Lung (tissue), 12 donors: ENCODE measurements around the gene MPZL2. TPM values are rescaled to one million over a fixed set of nuclear protein-coding genes. Genes with fewer than 3 reads are reported as not detected.

Source experiments
- ATAC-seq: fragments of 200-7000 bp; cut with Tn5 transposase; one replicate; pipeline ENCODE4 v1.9.1; 2020; ENCODE audit warnings: moderate number of reproducible peaks; ENCODE audit not compliant: insufficient read depth, low FRiP score
- DNase-seq, 3 donors: peaks; one replicate each; pipeline ENCODE4 v3.0.0-alpha.2; 2013 to 2017
- H3K27ac ChIP-seq, 2 donors: one replicate each; pipeline ENCODE4 v1.5.1; 2013; ENCODE audit warnings: mild to moderate bottlenecking in 2 of 2, moderate library complexity in 2 of 2, control low read depth in 1 of 2, inconsistent platforms in 1 of 2, low read depth in 1 of 2, low read length in 1 of 2
- H3K27me3 ChIP-seq, 3 donors: one replicate each; pipeline ENCODE4 v1.5.1; 2013; ENCODE audit warnings: low read length in 2 of 3; ENCODE audit not compliant: control insufficient read depth in 3 of 3, insufficient read depth in 3 of 3
- H3K36me3 ChIP-seq, 4 donors: one replicate each; pipeline ENCODE4 v1.5.1; 2013; ENCODE audit warnings: low read length in 4 of 4, mild to moderate bottlenecking in 1 of 4, moderate library complexity in 1 of 4; ENCODE audit not compliant: control insufficient read depth in 4 of 4, insufficient read depth in 4 of 4
- H3K4me1 ChIP-seq, 5 donors: one replicate each; pipeline ENCODE4 v1.5.1; 2013; ENCODE audit warnings: low read length in 5 of 5, mild to moderate bottlenecking in 2 of 5, moderate library complexity in 1 of 5; ENCODE audit not compliant: control insufficient read depth in 5 of 5, insufficient read depth in 5 of 5
- H3K4me3 ChIP-seq: one replicate; pipeline ENCODE4 v1.5.1; 2013; ENCODE audit warnings: mild to moderate bottlenecking, control low read depth, moderate library complexity
- H3K9ac ChIP-seq, 2 donors: one replicate each; pipeline ENCODE4 v1.5.1; 2013; ENCODE audit warnings: low read length in 2 of 2, control low read depth in 1 of 2; ENCODE audit not compliant: insufficient read depth in 1 of 2
- H3K9me3 ChIP-seq, 4 donors: one replicate each; pipeline ENCODE4 v1.5.1; 2013; ENCODE audit warnings: low read length in 3 of 4, mild to moderate bottlenecking in 1 of 4, moderate library complexity in 1 of 4; ENCODE audit not compliant: control insufficient read depth in 4 of 4, insufficient read depth in 3 of 4
- CTCF ChIP-seq: IDR thresholded peaks from 2 replicates; pipeline ENCODE4 v1.5.1; 2012; ENCODE audit warnings: mild to moderate bottlenecking; ENCODE audit errors: control extremely low read depth, extremely low read depth
- WGBS, 2 donors: extraction: QIAGEN DNeasy Blood & Tissue Kit; methylation state at CpG; one replicate each; pipeline ENCODE4 v1.1.7; 2013; 5-methylcytosine and 5-hydroxymethylcytosine counted together
- polyA plus RNA-seq, 2 donors: library from polyadenylated mRNA; stranded (reverse); fragments of 200-250 nt; gene quantifications; one replicate each; pipeline ENCODE4 v1.2.1, GENCODE V29; 2013
- total RNA-seq, 2 donors: library from RNA; depleted of rRNA in 1 of 2; stranded (reverse); fragments of >200 nt in 1 of 2; gene quantifications; one replicate each; pipeline ENCODE4 v1.2.1, GENCODE V29; 2014 to 2021
- donor health status: control.
- donor health status: control.
- donor health status: Bipolar disorder and iron deficiency.
- donor health status: healthy.
- donor health status: DM: yes; HTN: yes; CAD: no.

MPZL2 gene
- total and polyA plus RNA-seq, 4 donors: 87.2 to 143 (median 118) TPM

GRCh38 chr11:118219244-118219643 is 44.9 kb downstream of the MPZL2 start:
- no peak for TF ChIP-seq CTCF
- ATAC-seq (no peak), DNase-seq (no peak)
- Histone ChIP-seq H3K27me3 (peaks cover 0 to 22% (median 9%) of the 10 kb centered on the region in 3 donors), H3K4me3 (no peak overlapping the region), H3K9ac (no peak overlapping the region), H3K36me3 (no peaks in the 10 kb centered on the region), H3K4me1 (peaks cover 0 to 4% (median 0%) of the 10 kb centered on the region in 5 donors), H3K9me3 (no peaks in the 10 kb centered on the region), H3K27ac (no peak overlapping the region)

DNA sequence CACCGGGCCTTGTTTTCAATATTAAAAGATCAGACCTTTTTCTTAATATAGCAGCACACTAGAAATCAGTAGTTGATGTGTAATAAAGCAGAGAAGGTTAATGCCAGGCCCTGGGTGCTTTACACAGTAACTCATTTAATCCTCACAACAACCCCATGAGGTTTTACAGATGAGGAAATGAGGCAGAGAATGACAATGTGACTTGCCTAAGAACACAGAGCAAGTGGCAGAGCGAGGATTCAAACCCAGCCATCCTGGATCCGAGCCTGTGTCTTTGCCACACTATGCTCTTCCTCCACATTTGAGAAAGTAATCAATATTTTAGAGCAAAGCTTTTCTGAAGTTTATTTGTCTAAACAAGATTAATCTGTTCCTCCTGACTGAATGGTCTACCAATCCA is 46.5 kb downstream of the MPZL2 start:
- Histone ChIP-seq H3K4me1 (peaks cover 0 to 4% (median 0%) of the 10 kb centered on the region in 5 donors), H3K4me3 (no peak overlapping the region), H3K27me3 (peaks cover 0 to 24% (median 8%) of the 10 kb centered on the region in 3 donors), H3K9ac (no peak overlapping the region), H3K9me3 (no peaks in the 10 kb centered on the region), H3K36me3 (no peaks in the 10 kb centered on the region), H3K27ac (no peak overlapping the region)
- no peak for ATAC-seq
- DNase-seq: no peak
- WGBS, 2 donors: 71 to 82% methylated on average over 3 of the region's 3 CpGs
- no peak for TF ChIP-seq CTCF

GRCh38 chr11:118216621-118217481 is 47.2 kb downstream of the MPZL2 start:
- ATAC-seq (no peak), DNase-seq (no peak)
- Histone ChIP-seq H3K4me3 (no peak overlapping the region), H3K27me3 (peaks cover 0 to 27% (median 5%) of the 10 kb centered on the region in 3 donors), H3K27ac (no peak overlapping the region), H3K9ac (no peak overlapping the region), H3K9me3 (no peaks in the 10 kb centered on the region), H3K36me3 (no peaks in the 10 kb centered on the region), H3K4me1 (peaks cover 0 to 4% (median 0%) of the 10 kb centered on the region in 5 donors)
- TF ChIP-seq CTCF: no peak
- 65 to 76% methylated on average over 11 of the region's 11 CpGs for WGBS, 2 donors

DNA sequence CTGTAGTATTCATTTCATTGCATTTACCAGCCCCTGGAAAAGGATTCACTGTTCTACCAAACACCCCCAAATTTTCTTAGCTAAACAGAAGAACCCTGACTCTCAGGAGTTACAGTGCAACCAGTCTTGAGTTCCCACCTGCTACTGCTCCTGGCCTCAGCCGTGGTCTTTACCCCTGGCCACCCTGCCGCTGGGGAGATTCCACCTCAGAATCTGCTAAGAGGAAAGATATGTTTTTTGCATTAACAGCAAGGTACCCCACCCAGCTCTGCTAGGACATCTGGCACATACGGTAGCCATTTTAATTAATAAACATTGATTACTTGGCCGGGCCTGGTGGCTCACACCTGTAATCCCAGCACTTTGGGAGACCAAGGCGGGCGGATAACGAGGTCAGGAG is 48.3 kb downstream of the MPZL2 start:
- H3K36me3 ChIP-seq: no peaks in the 10 kb centered on the region
- no peak for TF ChIP-seq CTCF
- H3K9ac ChIP-seq: no peak overlapping the region
- no peak for ATAC-seq
- WGBS, 2 donors: 87 to 95% methylated on average over 7 of the region's 7 CpGs
- no peak for DNase-seq
- no peak overlapping the region for H3K4me3 ChIP-seq
- H3K27ac ChIP-seq: no peak overlapping the region
- peaks cover 0 to 4% (median 0%) of the 10 kb centered on the region in 5 donors for H3K4me1 ChIP-seq
- H3K9me3 ChIP-seq: no peaks in the 10 kb centered on the region
- H3K27me3 ChIP-seq: peaks cover 0 to 28% (median 5%) of the 10 kb centered on the region in 3 donors
